Measurements from ENCODE around the gene PNRC2.

PNRC2 gene, protein sequence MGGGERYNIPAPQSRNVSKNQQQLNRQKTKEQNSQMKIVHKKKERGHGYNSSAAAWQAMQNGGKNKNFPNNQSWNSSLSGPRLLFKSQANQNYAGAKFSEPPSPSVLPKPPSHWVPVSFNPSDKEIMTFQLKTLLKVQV

GRCh38 chr1:23959461-23960290 is at the start of gene PNRC2:
Gene PNRC2 (plus strand): TSS chr1:23959828. CDS start chr1:23961458, 1,630 bp downstream.
- DNase-seq (ENCODE audit: low spot score) = peak; percentile 97

DNA sequence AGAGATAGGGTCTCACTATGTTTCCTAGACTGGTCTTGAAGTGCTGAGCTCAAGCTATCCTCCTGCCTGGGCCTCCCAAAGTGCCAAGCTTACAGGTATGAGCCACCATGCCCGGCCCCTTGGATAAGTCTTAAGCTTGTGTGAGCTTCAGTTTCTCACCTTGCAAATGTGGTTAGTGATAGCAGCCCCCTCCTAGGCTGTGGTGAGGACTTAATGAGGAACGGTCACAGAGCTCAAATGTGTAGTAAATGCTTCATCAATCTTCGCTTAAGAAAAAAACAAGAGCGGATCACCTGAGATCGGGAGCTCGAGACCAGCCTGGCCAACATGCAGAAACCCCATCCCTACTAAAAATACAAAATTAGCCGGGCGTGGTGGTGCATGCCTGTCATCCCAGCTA is 49.5 kb upstream of the PNRC2 start:
- DNase-seq (ENCODE audit: low spot score) = no peak

DNA sequence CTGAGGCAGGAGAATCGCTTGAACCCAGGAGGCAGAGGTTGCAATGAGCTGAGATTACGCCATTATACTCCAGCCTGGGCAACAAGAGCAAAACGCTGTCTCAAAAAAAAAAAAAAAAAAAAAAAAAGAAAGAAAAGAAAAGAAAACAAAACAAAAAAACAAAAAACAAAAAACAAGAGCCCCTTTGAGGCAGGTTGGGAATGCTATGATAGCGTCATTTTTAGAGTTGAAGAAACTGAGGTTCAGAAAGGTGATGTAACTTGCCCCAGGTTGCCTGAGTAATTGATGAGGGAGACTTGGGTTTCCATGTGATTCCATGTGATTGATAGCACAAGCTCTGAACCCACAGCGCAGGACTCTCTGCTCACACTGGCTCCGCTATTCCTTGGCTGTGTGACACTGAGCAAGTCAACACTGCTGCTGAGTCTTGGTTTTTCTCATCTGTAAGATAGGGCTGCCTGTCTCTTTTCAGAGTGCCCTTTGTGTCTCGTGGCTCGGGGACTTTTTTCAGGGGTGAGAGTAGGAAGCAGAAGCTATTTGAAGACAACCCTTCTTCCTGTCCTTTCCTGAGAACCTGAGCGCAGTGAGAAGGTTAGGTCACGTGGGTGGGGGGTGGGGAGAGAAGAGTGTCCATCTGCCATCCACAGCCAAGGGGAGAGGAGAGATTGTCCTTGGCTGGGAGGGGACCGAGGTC is 48.9 kb upstream of the PNRC2 start:
- no peak for DNase-seq (ENCODE audit: low spot score)

- no peak for DNase-seq (ENCODE audit: low spot score)
Observed at GRCh38 chr1:23911921-23912320, 47.7 kb upstream of the PNRC2 start.

DNA sequence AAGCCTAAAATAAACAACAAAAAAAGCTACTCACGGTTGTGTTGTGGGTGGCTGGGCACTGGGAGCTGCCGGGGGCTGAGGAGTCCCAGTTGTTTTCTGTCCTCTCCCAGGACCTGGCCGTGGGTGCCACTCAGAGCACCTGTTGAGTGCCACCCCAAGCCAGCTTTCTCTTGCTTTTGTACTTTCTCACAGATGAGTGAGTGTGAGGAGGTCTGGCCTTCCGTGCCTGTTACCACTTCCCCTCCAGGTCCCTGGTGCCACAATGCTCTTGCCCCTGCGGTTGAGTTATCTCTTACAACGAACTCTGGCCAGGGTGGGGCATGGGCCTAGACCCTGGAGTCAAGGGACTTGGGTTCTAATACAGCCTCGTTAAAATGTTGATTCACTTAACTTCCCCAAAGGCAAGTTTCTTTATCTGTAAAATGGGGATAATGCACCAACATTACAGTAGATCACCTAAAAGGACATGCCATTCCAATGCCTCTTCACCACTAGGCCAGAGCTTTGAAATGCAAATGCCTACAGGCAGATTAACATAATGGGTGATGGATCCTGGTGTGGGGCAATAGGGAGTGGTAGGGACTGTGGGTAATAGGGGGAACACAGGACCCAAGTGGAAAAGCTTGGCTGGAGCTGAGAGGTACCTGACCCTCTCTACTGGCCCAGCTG is 46.3 kb upstream of the PNRC2 start, which contains the start of gene CNR2:
Gene CNR2 (minus strand): TSS at position 151 of the 669 bp plus-strand sequence. CDS start 37,745 bp downstream, outside the sequence.
- no peak for DNase-seq (ENCODE audit: low spot score)

DNA sequence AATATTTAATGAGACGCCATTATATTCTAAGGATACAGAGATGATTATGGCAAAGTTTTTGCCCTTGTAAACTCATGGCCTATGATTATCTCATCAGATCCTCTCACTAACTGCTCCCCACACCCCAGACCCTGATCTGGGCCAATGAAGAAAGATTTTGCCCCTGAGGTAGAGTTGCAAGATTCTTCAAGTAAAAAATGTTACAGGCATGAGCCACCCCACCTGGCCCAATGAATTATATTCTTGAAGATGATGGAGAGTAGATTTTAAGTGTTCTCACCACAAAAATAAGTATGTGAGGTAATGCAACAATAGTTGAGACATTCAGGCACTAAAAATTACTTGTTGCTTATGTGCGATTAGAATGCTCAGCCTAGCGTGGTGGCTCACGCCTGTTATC is 44.7 kb upstream of the PNRC2 start:
- no peak for DNase-seq (ENCODE audit: low spot score)

DNA sequence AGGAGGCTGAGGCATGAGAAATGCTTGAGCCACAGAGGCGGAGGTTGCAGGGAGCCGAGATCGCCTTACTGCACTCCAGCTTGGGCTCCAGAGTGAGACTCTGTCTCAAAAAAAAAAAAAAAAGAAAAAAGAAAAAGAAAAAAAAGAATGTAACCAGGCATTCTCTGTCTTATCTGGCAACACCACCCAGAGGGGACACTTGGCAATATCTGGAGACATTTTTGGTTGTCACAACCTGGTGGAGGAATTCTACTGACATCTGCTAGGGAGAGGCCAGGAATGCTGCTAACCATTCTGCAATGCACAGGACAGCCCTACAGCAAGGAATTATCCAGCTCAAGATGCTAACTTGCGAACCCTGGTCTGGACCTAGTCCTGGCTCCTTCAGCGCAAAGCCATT is 44.2 kb upstream of the PNRC2 start:
- DNase-seq (ENCODE audit: low spot score) = no peak

GRCh38 chr1:23916209-23917131 is 43.2 kb upstream of the PNRC2 start:
- DNase-seq (ENCODE audit: low spot score) = no peak

DNA sequence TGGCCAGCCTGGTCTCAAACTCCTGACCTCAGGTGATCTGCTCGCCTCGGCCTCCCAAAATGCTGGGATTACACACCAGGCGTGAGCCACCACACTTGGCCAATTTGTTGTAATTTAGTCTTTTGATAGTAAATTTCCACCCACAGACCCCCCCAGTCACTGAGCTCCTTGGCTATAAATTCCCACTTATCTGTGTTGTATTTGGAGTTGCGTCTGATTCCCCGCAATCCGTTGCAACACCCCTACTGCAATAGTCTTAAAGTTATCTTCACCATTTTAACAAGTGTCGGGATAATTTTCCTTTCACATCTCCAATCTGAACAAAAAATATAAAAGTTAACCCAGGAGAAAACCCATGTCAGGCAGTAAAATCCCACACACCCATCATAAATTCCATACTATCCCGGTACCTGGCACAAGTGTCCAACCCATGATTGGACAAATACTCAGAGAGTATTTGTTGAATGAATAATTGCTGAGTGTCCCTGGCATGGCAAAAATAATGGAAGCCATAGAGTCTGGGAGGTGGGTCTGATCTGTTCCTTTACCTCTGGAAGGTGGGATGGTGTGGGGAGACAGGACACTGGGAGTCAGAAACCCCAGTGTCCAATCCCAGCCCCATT is 37.2 kb upstream of the PNRC2 start:
- no peak for DNase-seq (ENCODE audit: low spot score)

GRCh38 chr1:23923592-23924499 is 35.8 kb upstream of the PNRC2 start:
- DNase-seq (ENCODE audit: low spot score) = no peak

DNA sequence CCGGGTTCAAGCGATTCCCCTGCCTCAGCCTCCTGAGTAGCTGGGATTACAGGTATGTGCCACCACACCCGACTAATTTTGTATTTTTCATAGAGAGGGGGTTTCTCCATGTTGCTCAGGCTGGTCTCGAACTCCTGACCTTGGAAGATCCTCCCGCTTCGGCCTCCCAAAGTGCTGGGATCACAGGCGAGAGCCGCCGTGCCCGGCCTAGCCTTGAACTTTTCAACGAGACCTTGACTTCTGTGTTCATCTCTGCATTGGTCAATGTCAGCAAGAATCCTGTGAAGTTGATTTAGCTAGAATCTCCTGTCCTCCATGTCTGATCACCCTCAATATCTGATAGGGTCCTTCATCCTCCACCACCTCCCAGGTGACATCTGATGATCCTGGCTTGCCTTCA is 35.0 kb upstream of the PNRC2 start:
- DNase-seq (ENCODE audit: low spot score) = no peak

GRCh38 chr1:23925279-23925678 is 34.3 kb upstream of the PNRC2 start:
- no peak for DNase-seq (ENCODE audit: low spot score)

DNA sequence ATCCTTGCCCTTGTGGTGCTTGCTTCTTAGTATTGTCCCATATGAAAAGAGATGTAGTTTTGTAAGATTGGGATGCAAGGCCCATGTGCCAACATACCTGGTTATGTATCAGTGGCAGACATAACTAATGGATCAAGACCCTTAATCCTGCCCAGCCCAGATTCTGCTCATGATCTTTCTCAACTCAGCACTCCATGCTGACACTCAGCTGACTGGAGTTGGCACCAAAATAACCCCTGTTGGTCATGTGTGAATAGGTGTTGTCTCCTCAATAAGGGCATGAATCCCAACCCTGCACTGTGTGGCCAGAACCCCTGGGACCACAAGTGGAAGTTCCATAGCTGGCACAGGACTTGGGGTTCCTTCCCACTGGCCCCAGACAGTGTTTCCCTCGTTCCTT is 32.5 kb upstream of the PNRC2 start:
- DNase-seq (ENCODE audit: low spot score) = no peak

DNA sequence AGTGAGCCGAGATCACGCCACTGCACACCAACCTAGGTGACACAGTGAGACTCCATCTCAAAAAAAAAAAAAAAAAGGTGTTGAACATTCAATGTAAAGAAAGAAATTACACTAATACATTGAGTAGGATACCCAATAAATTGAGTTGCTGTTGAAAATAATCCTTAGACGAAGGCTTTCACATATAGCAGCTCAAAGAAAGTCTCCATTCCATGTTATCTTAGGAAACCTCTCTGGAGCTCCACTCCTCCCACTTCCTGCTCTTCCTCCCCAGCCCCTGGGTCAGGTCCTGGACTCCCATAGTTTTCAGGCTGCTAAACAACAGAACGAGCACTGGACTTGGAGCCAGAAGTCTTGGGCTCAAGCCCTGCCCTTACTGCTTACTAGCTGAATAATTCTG is 30.8 kb upstream of the PNRC2 start:
- DNase-seq (ENCODE audit: low spot score) = no peak

DNA sequence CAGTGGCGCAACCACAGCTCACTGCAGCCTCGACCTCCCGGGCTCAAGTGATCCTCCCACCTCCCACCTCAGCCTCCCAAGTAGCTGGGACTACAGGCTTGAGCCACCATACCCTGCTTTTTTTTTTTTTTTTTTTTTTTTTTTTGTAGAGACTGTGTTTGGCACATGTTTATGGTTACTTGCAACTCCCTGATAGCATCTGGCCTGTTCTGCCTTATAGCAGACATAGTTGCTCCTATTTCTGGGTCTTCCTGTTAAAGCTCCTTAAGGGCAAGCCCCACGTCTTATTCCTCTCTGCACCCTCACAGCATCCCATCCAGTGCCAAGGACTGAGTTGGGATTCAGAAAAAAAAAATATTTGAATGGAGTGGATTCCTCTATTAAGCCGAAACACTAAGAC is 29.4 kb upstream of the PNRC2 start:
- no peak for DNase-seq (ENCODE audit: low spot score)

DNA sequence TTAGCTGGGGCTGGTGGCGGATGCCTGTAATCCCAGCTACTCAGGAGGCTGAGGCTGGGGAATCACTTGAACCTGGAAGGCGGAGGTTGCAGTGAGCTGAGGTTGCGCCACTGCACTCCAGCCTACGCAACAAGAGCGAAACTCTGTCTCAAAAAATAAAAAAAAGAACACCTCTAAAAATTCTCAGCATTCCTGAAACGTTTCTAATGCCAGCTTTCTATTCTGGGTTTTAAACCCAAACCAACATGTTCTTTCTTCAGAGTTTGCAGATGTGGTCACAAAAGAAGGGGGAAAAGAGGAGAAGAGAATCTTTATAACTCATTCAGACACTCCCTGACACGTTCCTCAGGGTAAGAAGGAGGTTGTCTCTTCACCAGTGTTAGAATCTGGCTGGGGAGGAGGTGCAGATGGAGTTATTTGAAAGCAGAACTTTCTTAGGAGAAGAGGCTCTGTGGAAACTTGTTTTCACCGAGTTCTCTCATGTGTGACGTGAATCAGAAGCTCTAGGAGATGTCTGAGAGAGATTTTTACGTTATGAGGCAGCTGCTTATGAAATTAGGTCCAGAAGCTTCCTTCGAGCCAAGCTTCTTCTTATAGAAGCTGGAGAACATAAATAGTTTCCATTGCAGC is 28.7 kb upstream of the PNRC2 start:
- peak; percentile 5 for DNase-seq (ENCODE audit: low spot score)

GRCh38 chr1:23931491-23931880 is 28.1 kb upstream of the PNRC2 start:
- DNase-seq (ENCODE audit: low spot score) = no peak

GRCh38 chr1:23936481-23937176 is 23.0 kb upstream of the PNRC2 start:
- no peak for DNase-seq (ENCODE audit: low spot score)

DNA sequence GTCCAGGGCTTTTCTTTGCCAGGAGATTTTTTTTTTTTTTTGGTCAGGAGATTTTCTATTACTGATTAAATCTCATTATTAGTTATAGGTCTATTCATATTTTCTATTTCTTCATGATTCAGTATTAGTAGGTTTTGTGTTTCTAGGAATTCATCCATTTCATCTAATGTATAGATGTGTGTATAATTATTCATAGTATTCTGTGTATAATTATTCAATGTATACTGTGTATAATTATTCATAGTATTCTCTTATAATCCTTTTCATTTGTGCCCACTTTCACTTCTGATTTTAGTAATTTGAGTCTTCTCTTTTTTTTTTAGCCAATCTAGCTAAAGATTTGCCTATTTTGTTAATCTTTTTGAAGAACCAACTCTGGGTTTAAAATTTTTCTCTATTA is 12.3 kb upstream of the PNRC2 start:
- no peak for DNase-seq (ENCODE audit: low spot score)
